Measurements from ENCODE around the gene OSBP2. TPM values are rescaled to one million over a fixed set of nuclear protein-coding genes. Genes with fewer than 3 reads are reported as not detected.

Gene OSBP2
- total and polyA plus RNA-seq, 10 of the 15 experiments (the other 5 are each of a cell fraction or from before 2014, with no cell fraction given) = 0.11 to 7.7 (median 3.6) TPM

DNA sequence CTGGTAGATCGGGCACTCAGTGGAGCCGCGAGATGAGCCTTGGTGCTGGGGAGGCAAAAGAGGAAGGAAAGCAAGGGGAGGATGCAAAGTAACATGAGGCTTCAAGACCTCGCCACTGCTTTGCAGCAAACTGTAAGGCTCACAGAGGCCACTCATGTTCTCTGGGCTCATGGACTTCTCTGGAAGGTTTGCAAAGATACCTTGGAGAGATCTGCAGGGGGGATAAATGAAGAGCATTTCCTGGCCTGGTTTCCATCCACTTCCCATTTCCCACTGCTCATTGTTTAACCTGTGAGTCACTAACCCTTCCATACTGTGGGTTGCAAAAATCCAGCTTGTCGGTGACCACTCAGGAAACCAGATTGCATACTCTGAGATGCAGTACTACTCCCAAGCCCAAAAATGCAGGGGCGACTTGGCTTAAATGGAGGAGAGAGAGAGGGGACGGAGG, 38.5 kb downstream of the OSBP2 start:
- WGBS (ENCODE audit: insufficient coverage, insufficient replicate concordance, low lambda C conversion rate, missing lambda C conversion rate) = 38% methylated on average over 7 of the region's 7 CpGs
- in situ Hi-C loops (cut with MboI) = no loop called here
- ChIA-PET RAD21 (ENCODE audit: unreplicated experiment) (no interaction called here), CTCF (no interaction called here), SMC1A (ENCODE audit: uncharacterized antibody, unreplicated experiment) (no interaction called here), POLR2A (no interaction called here)
- no peaks in the 10 kb centered on the region for H3K27me3 ChIP-seq (replicated peaks in 1 of 2; ENCODE audit: control insufficient read depth in 2 of 2, insufficient read depth in 2 of 2, low read length in 1 of 2)
- H4K20me1 ChIP-seq (ENCODE audit: control insufficient read depth, insufficient read depth) = no peaks in the 10 kb centered on the region
- intact Hi-C loops (cut with micrococcal nuclease; ENCODE audit: unreplicated experiment) = no loop called here
- H3K36me3 ChIP-seq (ENCODE audit: control insufficient read depth in 2 of 2, insufficient read depth in 2 of 2, low read length in 1 of 2) = no peaks in the 10 kb centered on the region; a peak in 1 of 4 replicates
- TF ChIP-seq RFX5 (IDR thresholded peaks at IDR 0.05; ENCODE audit: low read depth, low read length) (no peak), ATF2 (IDR thresholded peaks at IDR 0.05; ENCODE audit: low read length) (no peak), HDGF (IDR thresholded peaks at IDR 0.05) (no peak), EGR1 (IDR thresholded peaks at IDR 0.05; ENCODE audit: borderline replicate concordance in 1 of 2, low read depth in 2 of 2, low read length in 2 of 2) (no peak), FOXK2 (IDR thresholded peaks at IDR 0.05) (no peak), PBX3 (IDR thresholded peaks at IDR 0.05; ENCODE audit: insufficient replicate concordance, low read depth, low read length) (no peak), NFIC (IDR thresholded peaks at IDR 0.05; ENCODE audit: low read depth, low read length) (no peak), PAX5 (IDR thresholded peaks at IDR 0.05; ENCODE audit: borderline replicate concordance, low read depth, low read length) (no peak), RB1 (IDR thresholded peaks at IDR 0.05; ENCODE audit: borderline replicate concordance) (no peak), TBL1XR1 (IDR thresholded peaks at IDR 0.05; ENCODE audit: low read depth, low read length) (no peak), PML (IDR thresholded peaks at IDR 0.05; ENCODE audit: low read length) (no peak), EZH2 (IDR thresholded peaks at IDR 0.05; ENCODE audit: borderline replicate concordance, control insufficient read depth, low read depth, low read length) (no peak)
- TF ChIP-seq, protein P1, sequence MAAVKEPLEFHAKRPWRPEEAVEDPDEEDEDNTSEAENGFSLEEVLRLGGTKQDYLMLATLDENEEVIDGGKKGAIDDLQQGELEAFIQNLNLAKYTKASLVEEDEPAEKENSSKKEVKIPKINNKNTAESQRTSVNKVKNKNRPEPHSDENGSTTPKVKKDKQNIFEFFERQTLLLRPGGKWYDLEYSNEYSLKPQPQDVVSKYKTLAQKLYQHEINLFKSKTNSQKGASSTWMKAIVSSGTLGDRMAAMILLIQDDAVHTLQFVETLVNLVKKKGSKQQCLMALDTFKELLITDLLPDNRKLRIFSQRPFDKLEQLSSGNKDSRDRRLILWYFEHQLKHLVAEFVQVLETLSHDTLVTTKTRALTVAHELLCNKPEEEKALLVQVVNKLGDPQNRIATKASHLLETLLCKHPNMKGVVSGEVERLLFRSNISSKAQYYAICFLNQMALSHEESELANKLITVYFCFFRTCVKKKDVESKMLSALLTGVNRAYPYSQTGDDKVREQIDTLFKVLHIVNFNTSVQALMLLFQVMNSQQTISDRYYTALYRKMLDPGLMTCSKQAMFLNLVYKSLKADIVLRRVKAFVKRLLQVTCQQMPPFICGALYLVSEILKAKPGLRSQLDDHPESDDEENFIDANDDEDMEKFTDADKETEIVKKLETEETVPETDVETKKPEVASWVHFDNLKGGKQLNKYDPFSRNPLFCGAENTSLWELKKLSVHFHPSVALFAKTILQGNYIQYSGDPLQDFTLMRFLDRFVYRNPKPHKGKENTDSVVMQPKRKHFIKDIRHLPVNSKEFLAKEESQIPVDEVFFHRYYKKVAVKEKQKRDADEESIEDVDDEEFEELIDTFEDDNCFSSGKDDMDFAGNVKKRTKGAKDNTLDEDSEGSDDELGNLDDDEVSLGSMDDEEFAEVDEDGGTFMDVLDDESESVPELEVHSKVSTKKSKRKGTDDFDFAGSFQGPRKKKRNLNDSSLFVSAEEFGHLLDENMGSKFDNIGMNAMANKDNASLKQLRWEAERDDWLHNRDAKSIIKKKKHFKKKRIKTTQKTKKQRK (IDR thresholded peaks at IDR 0.05; ENCODE audit: low read depth, low read length) = no peak
- TF ChIP-seq, protein P2, sequence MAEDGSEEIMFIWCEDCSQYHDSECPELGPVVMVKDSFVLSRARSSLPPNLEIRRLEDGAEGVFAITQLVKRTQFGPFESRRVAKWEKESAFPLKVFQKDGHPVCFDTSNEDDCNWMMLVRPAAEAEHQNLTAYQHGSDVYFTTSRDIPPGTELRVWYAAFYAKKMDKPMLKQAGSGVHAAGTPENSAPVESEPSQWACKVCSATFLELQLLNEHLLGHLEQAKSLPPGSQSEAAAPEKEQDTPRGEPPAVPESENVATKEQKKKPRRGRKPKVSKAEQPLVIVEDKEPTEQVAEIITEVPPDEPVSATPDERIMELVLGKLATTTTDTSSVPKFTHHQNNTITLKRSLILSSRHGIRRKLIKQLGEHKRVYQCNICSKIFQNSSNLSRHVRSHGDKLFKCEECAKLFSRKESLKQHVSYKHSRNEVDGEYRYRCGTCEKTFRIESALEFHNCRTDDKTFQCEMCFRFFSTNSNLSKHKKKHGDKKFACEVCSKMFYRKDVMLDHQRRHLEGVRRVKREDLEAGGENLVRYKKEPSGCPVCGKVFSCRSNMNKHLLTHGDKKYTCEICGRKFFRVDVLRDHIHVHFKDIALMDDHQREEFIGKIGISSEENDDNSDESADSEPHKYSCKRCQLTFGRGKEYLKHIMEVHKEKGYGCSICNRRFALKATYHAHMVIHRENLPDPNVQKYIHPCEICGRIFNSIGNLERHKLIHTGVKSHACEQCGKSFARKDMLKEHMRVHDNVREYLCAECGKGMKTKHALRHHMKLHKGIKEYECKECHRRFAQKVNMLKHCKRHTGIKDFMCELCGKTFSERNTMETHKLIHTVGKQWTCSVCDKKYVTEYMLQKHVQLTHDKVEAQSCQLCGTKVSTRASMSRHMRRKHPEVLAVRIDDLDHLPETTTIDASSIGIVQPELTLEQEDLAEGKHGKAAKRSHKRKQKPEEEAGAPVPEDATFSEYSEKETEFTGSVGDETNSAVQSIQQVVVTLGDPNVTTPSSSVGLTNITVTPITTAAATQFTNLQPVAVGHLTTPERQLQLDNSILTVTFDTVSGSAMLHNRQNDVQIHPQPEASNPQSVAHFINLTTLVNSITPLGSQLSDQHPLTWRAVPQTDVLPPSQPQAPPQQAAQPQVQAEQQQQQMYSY (CRISPR knock-in tag; IDR thresholded peaks at IDR 0.05) = no peak
- H3K9me3 ChIP-seq (replicated peaks; ENCODE audit: control insufficient read depth, insufficient read depth, low read length) = no peaks in the 10 kb centered on the region
- H3K4me3 ChIP-seq = no peak overlapping the region
- H3K27ac ChIP-seq (ENCODE audit: control insufficient read depth, insufficient read depth) = no peak overlapping the region
- ATAC-seq (no peak), DNase-seq (ENCODE audit: low read depth, low spot score) (no peak), FAIRE-seq (no peak)
- no peaks in the 10 kb centered on the region for H3K79me2 ChIP-seq (ENCODE audit: control insufficient read depth, insufficient read depth, low read length)
- no peak overlapping the region for H2AFZ ChIP-seq (ENCODE audit: control insufficient read depth, low read depth, low read length)
- H3K4me2 ChIP-seq (ENCODE audit: control insufficient read depth, insufficient read depth) = no peak overlapping the region
- H3K9ac ChIP-seq (ENCODE audit: control insufficient read depth, insufficient read depth, low read length) = no peak overlapping the region
- H3K4me1 ChIP-seq (ENCODE audit: control insufficient read depth, insufficient read depth, low read length) = no peaks in the 10 kb centered on the region
- no TSS peak for BruUV-seq (replicated peaks)
